Activated T-cell treated with anti-CD3 and anti-CD28 coated beads, Interleukin-2, amount 50 U/mL, for 24 hours (primary cell): ENCODE measurements around the gene SOX15.

Experiments
- DNase-seq: peaks from one replicate; pipeline ENCODE4 v3.0.0-alpha.2; 2020
- H3K27ac Mint-ChIP-seq: 2 replicates; pipeline ENCODE4 v1.8.0; 2020; ENCODE audit warnings: mild to moderate bottlenecking, mixed read lengths
- H3K27me3 Mint-ChIP-seq: 2 replicates; pipeline ENCODE4 v1.8.0; 2020; ENCODE audit warnings: mixed read lengths
- H3K36me3 Mint-ChIP-seq: 2 replicates; pipeline ENCODE4 v1.8.0; 2020; ENCODE audit warnings: low read depth, mixed read lengths
- H3K4me1 Mint-ChIP-seq: 2 replicates; pipeline ENCODE4 v1.8.0; 2020; ENCODE audit warnings: low read depth, mixed read lengths
- H3K4me3 Mint-ChIP-seq: 2 replicates; pipeline ENCODE4 v1.8.0; 2020; ENCODE audit warnings: mild to moderate bottlenecking, moderate library complexity, mixed read lengths
- H3K9me3 Mint-ChIP-seq: 2 replicates; pipeline ENCODE4 v1.8.0; 2020; ENCODE audit warnings: mixed read lengths

Gene SOX15

GRCh38 chr17:7544911-7545310, 45.0 kb downstream of the SOX15 start:
- H3K9me3 Mint-ChIP-seq = no peaks in the 10 kb centered on the region
- H3K27ac Mint-ChIP-seq = no peak overlapping the region
- DNase-seq = no peak
- no peak overlapping the region for H3K4me3 Mint-ChIP-seq
- peaks cover 13% of the 10 kb centered on the region for H3K4me1 Mint-ChIP-seq
- no peaks in the 10 kb centered on the region for H3K27me3 Mint-ChIP-seq
- H3K36me3 Mint-ChIP-seq = no peaks in the 10 kb centered on the region

GRCh38 chr17:7541074-7541621, 48.7 kb downstream of the SOX15 start:
- no peak overlapping the region for H3K4me3 Mint-ChIP-seq
- H3K27me3 Mint-ChIP-seq = no peaks in the 10 kb centered on the region
- no peak for DNase-seq
- no peaks in the 10 kb centered on the region for H3K9me3 Mint-ChIP-seq
- no peaks in the 10 kb centered on the region for H3K4me1 Mint-ChIP-seq
- H3K36me3 Mint-ChIP-seq = no peaks in the 10 kb centered on the region
- no peak overlapping the region for H3K27ac Mint-ChIP-seq

GRCh38 chr17:7538891-7539545, 50.9 kb downstream of the SOX15 start:
- Mint-ChIP-seq H3K9me3 (no peaks in the 10 kb centered on the region), H3K36me3 (no peaks in the 10 kb centered on the region), H3K4me3 (no peak overlapping the region), H3K27ac (no peak overlapping the region), H3K27me3 (no peaks in the 10 kb centered on the region), H3K4me1 (no peaks in the 10 kb centered on the region)
- no peak for DNase-seq
